H1 (cell line): ENCODE results near the gene ZNF212. TPM values are rescaled to one million over a fixed set of nuclear protein-coding genes. Genes with fewer than 3 reads are reported as not detected.
A peak's percentile ranks its signal among the peaks of the same experiment; 100 is the strongest.

ENCODE experiments used
- ASH2L ChIP-seq: fragments of 200-600, 300-600 bp; sonication (generic); IDR thresholded peaks from one replicate; pipeline ENCODE4 v1.7.1; 2017; ENCODE audit warnings: low read length
- BCL11A ChIP-seq, 2 experiments: IDR thresholded peaks; one replicate each; pipeline ENCODE4 v1.6.1; 2011; ENCODE audit warnings: low read depth in 2 of 2, low read length in 2 of 2, mild to moderate bottlenecking in 2 of 2
- CBX5 ChIP-seq: fragments of 300-800, 300-1000 bp; sonication (generic); IDR thresholded peaks from 2 replicates; pipeline ENCODE4 v1.7.1; 2016; ENCODE audit warnings: antibody characterized with exemption, low read length, low read depth
- CHD1 ChIP-seq: IDR thresholded peaks from 2 replicates; pipeline ENCODE4 v1.6.1; 2012; ENCODE audit warnings: low read depth, low read length, improper control_type of control experiment
- CREB1 ChIP-seq: IDR thresholded peaks from 2 replicates; pipeline ENCODE4 v1.6.1; 2012; ENCODE audit warnings: inconsistent platforms
- E2F6 ChIP-seq: IDR thresholded peaks from 2 replicates; pipeline ENCODE4 v1.6.1; 2012; ENCODE audit warnings: inconsistent platforms
- EGR1 ChIP-seq: IDR thresholded peaks from 2 replicates; pipeline ENCODE4 v1.6.1; 2011; ENCODE audit warnings: low read depth, low read length, borderline replicate concordance
- FOSL1 ChIP-seq: IDR thresholded peaks from 2 replicates; pipeline ENCODE4 v1.6.1; 2011; ENCODE audit warnings: mild to moderate bottlenecking, low read depth, low read length, moderate library complexity; ENCODE audit not compliant: insufficient read depth
- JUND ChIP-seq: IDR thresholded peaks from 2 replicates; pipeline ENCODE4 v1.6.1; 2011; ENCODE audit warnings: mild to moderate bottlenecking, improper control_type of control experiment, low read length
- KDM4A ChIP-seq: IDR thresholded peaks from one replicate; pipeline ENCODE4 v1.7.1; 2012; ENCODE audit warnings: low read depth, mild to moderate bottlenecking, moderate library complexity, low read length, inconsistent platforms; ENCODE audit not compliant: severe bottlenecking
- NANOG ChIP-seq: IDR thresholded peaks from 2 replicates; pipeline ENCODE4 v1.6.1; 2011; ENCODE audit warnings: low read length, low read depth, mild to moderate bottlenecking, inconsistent platforms; ENCODE audit not compliant: insufficient read depth, poor library complexity, severe bottlenecking
- NRF1 ChIP-seq: IDR thresholded peaks from 2 replicates; pipeline ENCODE4 v1.6.1; 2011; ENCODE audit warnings: mild to moderate bottlenecking, low read depth, low read length, improper control_type of control experiment
- PHF8 ChIP-seq: fragments of 200-600 bp; sonication (generic); conservative IDR thresholded peaks from 2 replicates; pipeline ENCODE4 v1.7.1; 2012; ENCODE audit warnings: low read depth, mild to moderate bottlenecking, inconsistent platforms, low read length, moderate library complexity
- RBBP5 ChIP-seq: IDR thresholded peaks from 2 replicates; pipeline ENCODE4 v1.7.1; 2012; ENCODE audit warnings: low read depth, mild to moderate bottlenecking, inconsistent platforms, low read length, moderate library complexity, borderline replicate concordance
- SIRT6 ChIP-seq: IDR thresholded peaks from one replicate; pipeline ENCODE4 v1.7.1; 2012; ENCODE audit warnings: low read length, inconsistent platforms
- SIX5 ChIP-seq: IDR thresholded peaks from 2 replicates; pipeline ENCODE4 v1.6.1; 2011; ENCODE audit warnings: mild to moderate bottlenecking, low read depth, low read length
- SP1 ChIP-seq: IDR thresholded peaks from 2 replicates; pipeline ENCODE4 v1.6.1; 2011; ENCODE audit warnings: low read depth, low read length
- SP2 ChIP-seq: IDR thresholded peaks from 2 replicates; pipeline ENCODE4 v1.6.1; 2012; ENCODE audit warnings: mild to moderate bottlenecking, low read length, inconsistent platforms
- SP4 ChIP-seq: IDR thresholded peaks from 2 replicates; pipeline ENCODE4 v1.6.1; 2012; ENCODE audit warnings: low read length, inconsistent platforms
- SRF ChIP-seq: IDR thresholded peaks from 2 replicates; pipeline ENCODE4 v1.6.1; 2011; ENCODE audit warnings: mild to moderate bottlenecking, low read depth, low read length, moderate library complexity
- TCF12 ChIP-seq: IDR thresholded peaks from 2 replicates; pipeline ENCODE4 v1.6.1; 2011; ENCODE audit warnings: low read depth, mild to moderate bottlenecking, low read length
- USF2 ChIP-seq: IDR thresholded peaks from 2 replicates; pipeline ENCODE4 v1.6.1; 2011; ENCODE audit warnings: low read length, improper control_type of control experiment
- YY1 ChIP-seq: IDR thresholded peaks from 2 replicates; pipeline ENCODE4 v1.6.1; 2011; ENCODE audit warnings: low read depth, mild to moderate bottlenecking, low read length
- ZNF274 ChIP-seq: IDR thresholded peaks from 2 replicates; pipeline ENCODE4 v1.7.0; 2012; ENCODE audit warnings: low read length, borderline replicate concordance; ENCODE audit errors: extremely low read depth
- polyA plus RNA-seq, 7 experiments: library from polyadenylated mRNA; depleted of rRNA in 3 of 7; stranded (reverse) in 5 of 7; unstranded in 2 of 7; fragments of >200 nt in 5 of 7; fragments of 200-250 nt in 2 of 7; gene quantifications; 1 replicate in 5 of 7; 2 replicates in 1 of 7; 4 replicates in 1 of 7; pipeline versions ENCODE4 v1.2.1 to v1.2.3, GENCODE V29; 2011 to 2013; ENCODE audit warnings: missing spikeins in 2 of 7, mixed read lengths in 2 of 7
- total RNA-seq: library from RNA; stranded (reverse); fragmentation: NEBNext Ultra II Directional; extraction: Animal tissue kit (Norgen Biotek cat#: 25700); gene quantifications from 2 replicates; pipeline ENCODE4 v1.2.1, GENCODE V29; 2021

The ZNF212 gene
- total and polyA plus RNA-seq, 2 of the 8 experiments (the other 6 are each of a cell fraction or from before 2014, with no cell fraction given) = 6.7 to 19.3 TPM

- TF ChIP-seq ZNF274 (no peak), TCF12 (no peak), SRF (peak; percentile 30; the same call in 1 of the 2 replicates), SP1 (no peak), KDM4A (peak; percentile 84), SP2 (no peak), SP4 (no peak), CBX5 (no peak), FOSL1 (no peak), NANOG (peak; percentile 10), PHF8 (peak; percentile 85), EGR1 (peak; percentile 18; the same call in 1 of the 2 replicates), BCL11A (IDR thresholded peaks at IDR 0.05; ENCODE audit: low read depth in 2 of 2, low read length in 2 of 2) (no peak), CHD1 (no peak), JUND (0 out of 2 replicates have a peak, but pooled peaks have one; percentile 6), ASH2L (peak; percentile 42), RBBP5 (no peak), SIRT6 (no peak), YY1 (peak; percentile 68), NRF1 (no peak), E2F6 (peak; percentile 95), SIX5 (no peak), CREB1 (peak; percentile 67), USF2 (peak; percentile 71)
These were observed 22.6 kb downstream of the ZNF212 start, which contains the start of gene ZNF783 (continued) for GRCh38 chr7:149261829-149262617.
